ENCODE data around the gene SCNN1A.

Gene SCNN1A

DNA sequence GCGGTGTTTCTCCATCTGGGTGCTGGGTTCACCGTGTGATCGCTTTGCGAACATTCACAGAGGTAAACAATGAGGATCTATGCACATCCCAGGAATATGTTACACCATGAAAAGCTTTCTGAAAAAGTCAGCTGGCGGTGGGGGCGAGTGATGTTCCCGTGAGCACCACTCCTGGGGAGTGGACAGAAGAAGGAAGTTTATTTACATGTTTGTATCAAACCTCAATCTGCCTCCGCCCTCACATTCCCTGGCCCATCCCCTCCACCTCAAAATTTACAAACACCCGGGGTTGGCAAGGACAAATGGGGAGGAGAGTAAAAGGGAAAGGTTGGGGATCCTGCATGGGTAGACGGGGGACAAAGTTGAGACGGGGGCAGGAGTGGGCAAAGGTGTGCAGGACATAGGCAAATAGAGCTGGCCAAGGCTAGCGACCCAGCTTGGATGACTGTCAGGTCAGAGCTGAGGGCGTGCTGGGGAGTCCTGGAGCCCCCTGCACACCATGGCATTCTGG is 40.4 kb downstream of the SCNN1A start:
- DNase-seq (ENCODE audit: low read depth, low spot score): no peak

DNA sequence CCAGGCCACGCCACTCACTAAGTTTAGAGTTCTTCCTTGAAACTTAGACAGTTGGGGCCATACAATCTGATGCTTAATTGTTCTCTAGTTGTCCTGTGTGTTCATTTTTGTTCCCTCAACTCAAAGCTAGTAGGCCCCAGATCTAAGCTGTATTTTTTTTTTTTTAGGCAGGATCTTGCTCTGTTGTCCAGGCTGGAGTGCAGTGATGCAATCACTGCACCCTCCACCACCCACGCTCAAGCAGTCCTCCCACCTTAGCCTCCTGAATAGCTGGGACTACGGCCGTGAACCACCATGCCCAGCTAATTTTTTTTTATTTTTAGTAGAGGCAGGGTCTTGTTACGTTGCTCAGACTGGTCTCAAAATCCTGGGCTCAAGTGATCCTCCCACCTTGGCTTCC is 41.0 kb downstream of the SCNN1A start:
- DNase-seq (ENCODE audit: low read depth, low spot score): no peak

DNA sequence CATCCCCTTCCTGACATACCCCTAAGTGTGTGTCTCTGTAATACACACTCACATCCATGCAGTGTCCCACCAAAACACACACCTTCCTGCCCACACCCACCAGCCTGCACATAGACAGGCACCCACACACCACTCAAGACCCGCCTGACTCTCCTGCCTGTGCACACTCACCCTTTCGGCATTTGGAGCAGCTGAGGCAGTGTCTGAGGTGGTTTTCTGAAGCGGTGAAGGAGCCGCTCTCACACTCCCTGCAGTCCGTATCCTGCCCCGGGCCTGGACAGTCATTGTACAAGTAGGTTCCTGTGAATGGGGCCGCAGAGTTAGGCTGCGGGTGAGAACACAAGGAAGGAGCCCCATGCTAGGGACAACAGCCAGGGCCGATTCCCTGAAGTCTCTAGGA is 41.8 kb downstream of the SCNN1A start:
- DNase-seq (ENCODE audit: low read depth, low spot score): no peak

DNA sequence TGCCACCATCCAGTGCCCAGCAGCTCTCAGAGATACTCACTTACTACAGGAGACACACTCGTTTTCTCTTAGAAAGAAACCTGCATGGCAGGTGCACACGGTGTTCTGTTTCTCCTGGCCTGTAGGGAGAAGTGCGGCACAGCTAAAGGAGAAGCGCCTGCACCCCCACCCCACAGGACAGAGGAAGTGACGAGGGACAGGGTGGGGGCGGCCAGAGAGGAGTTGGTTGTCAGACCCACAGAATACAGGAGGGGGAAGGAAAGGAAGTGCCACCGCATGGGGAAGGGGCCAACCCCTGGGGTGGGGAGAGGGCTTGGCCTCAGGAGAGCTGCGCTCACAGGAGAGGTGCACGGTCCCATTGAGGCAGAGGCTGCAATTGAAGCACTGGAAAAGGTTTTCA is 42.3 kb downstream of the SCNN1A start:
- DNase-seq (ENCODE audit: low read depth, low spot score): no peak

DNA sequence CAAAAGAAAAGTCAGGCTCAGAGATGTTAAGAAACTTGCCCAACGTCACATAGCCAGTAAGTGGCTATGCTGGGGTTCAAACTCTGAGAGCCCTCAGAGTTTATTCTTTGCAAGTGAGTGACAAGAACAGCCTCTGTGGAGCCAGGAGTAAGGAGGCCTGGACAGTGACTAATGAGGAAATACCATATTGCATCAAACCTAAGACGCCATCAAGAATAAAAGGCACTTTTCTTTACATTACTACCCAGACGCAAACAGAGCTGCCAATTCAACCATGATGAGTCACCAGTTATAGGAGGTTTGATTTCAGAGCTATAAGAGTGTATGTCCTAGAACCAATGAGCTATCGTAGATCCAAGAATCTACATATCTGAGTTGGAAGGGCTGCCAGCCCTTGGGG is 42.9 kb downstream of the SCNN1A start:
- DNase-seq (ENCODE audit: low read depth, low spot score): no peak

DNA sequence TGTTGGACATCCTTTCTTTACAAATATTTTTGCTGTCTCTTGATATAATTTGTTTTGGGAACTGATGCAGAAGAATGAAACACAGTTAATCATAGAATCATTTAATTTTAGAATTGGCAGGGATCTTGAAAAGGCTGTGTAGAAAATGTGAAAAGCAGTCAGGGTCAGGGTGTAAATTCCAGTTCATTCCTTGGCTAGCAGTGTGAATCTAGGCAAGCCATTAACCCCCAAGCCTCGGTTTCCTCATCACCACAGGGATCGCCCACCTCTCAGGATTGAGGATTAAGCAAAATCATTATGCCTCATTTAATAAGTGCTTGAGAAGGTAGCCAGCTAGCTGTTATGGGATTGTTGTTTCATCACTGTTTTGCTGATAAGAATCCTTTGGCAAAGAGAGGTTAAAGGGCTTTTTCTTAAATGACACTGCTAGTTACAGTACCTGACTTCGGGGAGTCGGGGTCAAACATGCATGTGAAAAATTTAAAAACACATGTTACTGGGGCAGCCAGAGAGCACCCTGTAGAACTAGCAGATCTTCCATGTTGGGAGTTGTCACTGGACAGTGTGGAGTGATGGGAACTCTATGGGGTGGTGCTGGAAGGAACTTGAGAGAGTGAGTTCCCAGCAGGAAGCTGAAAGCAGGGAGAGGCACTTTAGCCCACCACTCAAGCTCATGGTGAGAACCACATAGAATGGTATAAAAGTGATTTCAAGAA is 44.2 kb downstream of the SCNN1A start:
- DNase-seq (ENCODE audit: low read depth, low spot score): no peak

DNA sequence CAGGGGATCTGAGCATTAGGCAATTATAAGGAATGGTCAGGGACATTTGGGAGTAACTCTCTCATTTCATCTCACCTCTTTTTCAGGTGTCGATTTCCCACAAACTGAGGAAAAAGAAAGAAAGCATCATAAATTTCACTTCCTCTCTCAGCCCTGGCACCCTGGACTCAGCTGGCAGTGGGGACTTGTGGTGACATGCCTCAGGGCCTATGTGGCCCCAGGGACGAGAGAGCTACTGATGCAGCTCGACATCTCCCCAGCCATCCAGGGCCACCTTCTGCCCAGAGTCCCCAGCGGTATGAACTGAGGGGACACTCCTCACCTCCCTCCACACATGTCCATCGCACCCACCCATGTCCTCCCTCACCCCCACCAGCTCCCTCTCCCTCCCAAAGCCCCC is 45.2 kb downstream of the SCNN1A start:
- DNase-seq (ENCODE audit: low read depth, low spot score): no peak

DNA sequence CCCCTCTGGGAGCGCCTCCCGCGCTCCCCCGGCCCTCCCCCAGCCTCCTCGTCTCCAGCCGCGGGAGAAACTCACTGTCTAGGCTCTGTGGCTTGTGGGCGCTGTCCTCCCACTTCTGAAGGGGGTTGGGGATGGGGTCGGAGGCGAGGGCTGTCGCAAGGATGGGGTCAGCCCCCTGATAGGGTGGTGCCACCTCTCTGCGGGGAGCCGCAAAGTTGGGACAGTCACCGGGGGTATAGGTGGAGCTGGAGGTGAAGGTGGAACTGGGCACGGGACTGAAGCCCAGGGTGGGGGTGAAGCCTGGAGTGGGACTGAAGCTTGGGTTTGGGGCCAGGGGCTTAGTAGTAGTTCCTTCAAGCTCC is 45.7 kb downstream of the SCNN1A start:
- no peak for DNase-seq (ENCODE audit: low read depth, low spot score)

DNA sequence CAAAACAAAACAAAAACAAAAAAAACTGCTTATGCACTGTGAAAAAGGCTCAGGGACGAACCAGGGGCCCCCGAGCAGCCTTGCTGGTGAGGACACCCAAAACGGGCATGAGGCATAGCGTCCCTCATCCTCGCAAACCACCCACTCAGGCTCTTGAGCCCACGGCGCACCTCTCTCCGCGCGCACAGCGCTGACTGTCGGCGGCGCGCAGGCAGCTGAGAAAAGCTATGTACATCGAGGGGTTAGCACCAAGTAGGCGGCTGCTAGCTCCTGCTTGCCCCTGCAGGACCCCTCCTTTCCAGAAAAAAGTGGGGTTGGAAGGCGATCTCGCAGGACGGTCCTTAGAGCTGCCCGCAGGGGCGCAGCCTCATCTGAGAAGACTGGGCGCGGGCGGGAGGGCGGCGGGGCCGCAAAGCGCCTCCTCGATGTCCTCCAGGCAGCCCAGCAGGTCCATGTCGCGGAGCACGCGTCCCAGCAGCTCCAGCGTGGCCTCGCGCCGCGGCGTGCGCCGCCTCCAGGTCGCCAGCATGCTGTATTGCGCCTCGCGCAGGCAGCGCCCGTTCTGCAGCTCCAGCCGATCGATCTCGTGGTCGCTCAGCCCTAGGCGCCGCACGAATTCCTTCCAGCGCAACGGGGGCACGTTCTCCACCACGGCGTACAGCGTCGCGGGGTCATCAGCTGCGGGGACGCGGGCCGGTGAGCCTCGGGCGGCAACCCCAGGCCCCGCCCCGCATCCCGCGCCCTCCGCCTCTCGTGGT is 46.2 kb downstream of the SCNN1A start:
- DNase-seq (ENCODE audit: low read depth, low spot score): no peak

DNA sequence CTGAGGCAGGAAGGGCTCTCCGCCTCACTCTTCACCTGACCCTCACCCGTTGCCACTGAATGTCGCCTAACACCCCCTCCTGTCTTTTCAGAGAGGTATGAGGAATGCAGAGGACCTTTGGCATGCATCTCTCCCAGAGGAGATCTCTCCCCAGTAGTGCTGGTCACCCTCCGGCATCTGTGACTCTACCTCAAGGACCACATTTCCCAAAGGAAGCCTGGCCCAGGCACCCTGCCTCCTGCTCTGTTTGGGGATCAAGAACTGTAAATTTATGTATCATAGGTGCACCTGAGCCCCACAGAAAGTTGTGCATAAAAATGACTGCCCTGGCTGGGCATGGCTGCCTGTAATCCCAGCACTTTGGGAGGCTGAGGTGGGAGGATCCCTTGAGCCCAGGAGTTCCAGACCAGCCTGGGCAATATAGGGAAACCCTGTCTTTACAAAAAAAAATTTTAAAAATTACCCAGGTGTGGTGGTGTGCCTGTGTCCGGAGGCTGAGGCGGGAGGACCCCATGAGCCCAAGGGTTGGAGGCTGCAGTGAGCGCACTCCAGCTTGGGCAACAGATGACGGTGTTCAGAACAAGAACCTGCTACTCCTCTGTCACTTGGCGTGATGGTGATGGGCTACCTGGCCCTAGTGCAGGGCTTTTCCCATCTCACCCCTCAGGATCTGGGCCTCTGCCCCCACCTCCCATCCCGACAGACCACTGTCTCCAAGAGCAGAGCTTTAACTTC is 47.2 kb downstream of the SCNN1A start:
- no peak for DNase-seq (ENCODE audit: low read depth, low spot score)

DNA sequence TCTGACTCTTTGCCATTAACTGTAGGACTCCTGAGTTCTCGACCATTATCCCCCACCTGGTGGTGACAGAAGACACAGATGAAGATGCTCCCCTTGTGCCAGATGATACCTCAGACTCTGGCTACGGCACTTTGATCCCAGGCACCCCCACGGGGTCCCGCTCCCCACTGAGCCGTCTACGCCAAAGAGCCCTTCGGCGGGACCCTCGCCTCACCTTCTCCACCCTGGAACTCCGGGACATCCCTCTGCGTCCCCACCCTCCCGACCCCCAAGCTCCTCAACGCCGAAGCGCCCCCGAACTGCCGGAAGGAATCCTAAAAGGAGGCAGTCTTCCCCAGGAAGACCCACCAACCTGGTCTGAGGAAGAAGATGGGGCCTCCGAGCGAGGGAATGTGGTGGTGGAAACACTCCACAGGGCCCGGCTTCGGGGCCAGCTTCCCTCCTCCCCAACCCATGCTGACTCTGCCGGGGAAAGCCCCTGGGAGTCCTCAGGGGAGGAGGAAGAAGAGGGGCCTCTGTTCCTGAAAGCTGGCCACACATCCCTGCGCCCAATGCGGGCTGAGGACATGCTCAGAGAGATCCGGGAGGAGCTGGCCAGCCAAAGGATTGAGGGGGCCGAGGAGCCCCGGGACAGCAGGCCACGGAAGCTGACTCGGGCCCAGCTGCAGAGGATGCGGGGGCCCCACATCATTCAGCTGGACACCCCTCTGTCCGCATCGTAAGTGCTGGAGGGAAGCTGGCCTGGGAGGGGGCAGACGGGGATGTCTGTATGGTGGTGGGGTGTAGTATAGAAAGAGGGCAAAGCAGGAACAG is 47.9 kb downstream of the SCNN1A start:
- no peak for DNase-seq (ENCODE audit: low read depth, low spot score)

DNA sequence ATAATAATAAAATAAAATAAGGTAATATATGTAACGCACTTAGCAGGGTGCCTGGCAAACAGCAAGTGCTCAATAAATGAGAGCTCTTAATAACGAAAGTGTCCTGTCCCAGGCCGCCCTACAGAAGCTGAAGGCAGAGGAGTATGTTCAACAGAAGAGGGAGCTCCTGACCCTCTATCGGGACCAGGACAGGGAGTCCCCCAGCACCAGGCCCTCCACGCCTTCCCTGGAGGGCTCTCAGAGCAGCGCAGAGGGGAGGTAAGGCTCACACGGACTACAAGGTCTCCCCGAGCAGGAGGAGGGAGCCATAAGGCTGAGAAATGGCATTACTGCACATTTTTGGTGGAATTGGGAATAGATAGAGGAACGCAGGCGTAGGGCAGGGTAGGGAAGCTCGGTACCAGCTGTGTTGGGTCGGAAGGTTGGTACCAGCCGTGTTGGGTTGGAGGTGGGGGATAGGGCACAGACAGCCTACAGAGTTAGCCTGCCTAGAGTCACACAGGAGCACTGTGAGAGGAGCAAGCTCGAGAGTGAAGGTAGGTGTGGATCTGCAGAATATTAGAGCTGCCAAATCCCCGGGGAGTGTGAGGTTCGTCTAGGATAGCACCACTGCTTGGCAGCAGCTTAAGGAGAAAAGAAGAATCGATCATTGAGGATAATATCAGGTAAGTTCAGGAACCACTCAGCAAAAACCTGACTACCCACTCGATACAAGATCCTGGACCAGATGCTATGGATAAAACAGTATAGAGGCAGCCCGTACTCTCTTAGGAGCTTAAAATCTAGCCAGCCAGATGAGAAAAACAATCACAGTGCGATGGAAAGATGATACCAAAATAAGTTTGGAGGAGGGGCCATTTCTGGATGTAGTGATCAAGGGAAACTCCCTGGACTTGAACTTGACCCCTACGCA is 48.8 kb downstream of the SCNN1A start:
- no peak for DNase-seq (ENCODE audit: low read depth, low spot score)

DNA sequence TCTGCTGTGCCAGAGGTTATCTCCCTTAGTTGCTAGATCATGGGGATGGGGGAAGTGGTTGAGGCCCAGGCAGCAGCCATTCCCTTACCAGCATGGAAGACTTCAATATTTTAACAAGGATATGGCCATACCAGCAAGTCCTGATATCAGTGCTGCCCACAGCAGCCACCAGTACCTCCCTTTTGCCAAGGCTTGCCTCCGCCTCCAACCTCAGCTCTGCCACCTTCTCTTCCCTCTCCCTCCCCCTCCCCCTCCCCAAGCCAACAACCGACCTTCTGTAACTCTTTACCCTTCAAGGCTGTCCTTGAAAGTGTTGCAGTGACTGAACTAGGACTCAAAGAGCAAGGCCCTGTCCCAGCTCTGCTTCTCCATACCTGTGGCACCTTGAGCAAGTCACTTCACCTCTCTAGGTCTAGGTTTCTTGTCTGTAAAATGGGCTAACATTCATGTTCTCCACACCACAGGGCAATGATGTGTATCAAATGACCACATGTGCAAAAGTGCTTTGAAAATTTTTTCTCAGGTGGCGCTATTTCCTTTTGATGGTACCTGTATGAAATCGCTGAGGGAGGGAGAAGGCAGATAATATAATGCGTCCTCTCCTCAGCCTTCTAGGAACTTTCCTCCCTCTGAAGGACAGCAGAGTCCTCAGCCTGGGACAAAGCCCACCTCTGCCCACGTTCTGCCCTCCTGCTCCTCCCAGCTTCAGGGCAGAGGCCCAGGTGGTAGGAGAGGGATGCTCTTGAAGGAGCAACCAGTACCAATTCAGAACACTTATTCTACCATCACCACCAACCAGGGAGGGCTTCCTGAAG is 50.2 kb downstream of the SCNN1A start:
- DNase-seq (ENCODE audit: low read depth, low spot score): no peak

DNA sequence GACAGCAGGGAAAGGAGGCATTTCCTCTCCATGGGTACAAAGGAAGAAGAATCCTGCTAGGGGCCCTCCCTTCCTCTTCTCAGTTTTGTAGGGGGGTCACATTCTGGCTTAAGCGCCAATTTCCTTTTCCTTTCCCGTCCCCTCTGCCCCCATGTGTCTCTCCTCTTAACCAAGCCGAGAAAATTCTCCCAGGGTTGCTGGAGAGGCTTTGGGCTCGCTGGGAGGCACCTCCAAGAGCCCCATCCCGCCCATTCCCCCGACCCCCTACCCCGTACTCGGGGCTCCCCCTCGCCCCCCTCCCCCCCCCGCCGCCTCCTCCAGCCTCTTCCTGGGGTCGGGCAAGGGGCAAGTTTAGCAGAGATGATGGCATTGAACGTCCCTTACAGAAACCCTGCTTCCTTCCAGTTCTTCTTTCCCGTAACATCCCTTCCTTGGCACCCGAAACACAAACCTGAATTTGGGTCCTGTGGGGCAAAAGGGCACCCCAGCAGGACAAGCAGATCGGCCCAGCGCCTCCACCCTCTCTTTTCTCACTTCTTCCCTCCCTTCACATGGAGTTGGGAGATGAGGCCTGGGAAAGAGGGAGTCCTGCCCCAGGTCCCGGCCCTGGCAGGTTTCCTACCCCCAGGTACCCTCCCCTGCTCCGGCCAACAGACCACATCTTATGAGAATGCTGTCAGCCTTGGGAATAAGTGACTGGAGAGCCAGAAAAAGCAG is 51.2 kb downstream of the SCNN1A start:
- DNase-seq (ENCODE audit: low read depth, low spot score): no peak

DNA sequence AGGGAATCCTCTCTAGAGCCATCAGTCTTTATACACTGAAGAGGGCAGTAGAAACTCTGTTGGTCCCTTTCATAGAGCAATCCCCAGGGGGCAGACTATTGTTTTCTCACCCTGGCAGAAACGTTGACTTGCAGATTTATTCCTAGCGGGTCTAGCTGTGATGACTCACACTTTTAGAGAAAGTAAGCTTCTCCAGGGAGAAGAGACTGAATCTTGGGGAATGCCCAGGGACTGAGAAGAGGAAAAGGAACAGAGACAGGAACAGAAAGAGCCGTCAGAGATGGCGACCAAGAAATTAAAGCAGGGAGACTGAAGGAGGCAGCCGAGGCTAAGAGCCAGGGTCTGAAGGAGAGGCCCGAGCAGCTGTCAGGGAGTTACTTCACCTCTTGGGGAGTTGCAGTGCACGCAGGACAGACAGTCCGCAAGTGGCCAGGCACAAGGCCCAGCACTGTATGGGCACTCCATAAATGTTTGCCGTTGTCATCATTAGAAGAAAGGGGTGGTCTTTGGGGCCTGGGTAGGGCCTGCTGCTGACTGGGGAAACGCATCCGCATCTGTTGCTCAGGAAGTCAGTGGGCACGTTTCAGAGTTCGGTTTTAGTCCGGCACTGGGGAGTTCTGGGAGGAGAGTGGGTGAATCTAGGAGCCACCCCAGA is 51.9 kb downstream of the SCNN1A start:
- no peak for DNase-seq (ENCODE audit: low read depth, low spot score)

DNA sequence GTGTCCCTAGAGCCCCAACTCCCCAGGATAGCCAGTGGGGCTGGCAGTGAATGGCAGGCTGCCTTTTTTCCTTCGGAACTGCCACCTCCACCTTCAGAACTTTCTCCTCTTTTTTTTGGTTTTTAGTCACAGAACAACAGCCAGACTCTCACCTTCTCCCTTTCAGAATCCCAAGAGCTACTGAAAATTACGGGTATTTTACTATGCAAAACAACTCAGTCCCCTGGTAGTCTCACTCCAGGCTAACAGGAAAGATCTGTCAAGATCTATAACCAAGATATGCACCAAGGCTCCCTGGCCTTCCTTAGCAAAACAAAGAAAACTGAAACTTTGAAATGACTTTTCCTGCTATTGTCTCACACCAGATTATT is 52.4 kb downstream of the SCNN1A start:
- no peak for DNase-seq (ENCODE audit: low read depth, low spot score)

DNA sequence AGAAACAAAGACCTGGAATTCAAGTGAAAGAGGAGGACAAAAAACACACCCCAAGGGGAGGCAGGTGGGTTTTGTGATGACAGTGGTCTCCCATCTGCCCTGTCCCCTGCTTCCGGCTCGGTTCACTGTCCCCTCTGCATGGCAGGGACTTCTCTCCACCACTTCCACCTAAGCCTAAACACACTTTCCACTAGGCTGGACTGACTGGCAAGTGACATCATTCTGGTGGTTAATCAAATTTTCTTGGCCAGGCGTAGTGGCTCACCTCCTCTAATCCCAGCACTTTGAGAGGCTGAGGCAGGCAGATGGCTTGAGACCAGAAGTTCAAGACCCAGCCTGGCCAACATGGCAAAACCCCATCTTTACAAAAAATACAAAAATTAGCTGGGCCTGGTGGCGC is 53.0 kb downstream of the SCNN1A start:
- no peak for DNase-seq (ENCODE audit: low read depth, low spot score)

DNA sequence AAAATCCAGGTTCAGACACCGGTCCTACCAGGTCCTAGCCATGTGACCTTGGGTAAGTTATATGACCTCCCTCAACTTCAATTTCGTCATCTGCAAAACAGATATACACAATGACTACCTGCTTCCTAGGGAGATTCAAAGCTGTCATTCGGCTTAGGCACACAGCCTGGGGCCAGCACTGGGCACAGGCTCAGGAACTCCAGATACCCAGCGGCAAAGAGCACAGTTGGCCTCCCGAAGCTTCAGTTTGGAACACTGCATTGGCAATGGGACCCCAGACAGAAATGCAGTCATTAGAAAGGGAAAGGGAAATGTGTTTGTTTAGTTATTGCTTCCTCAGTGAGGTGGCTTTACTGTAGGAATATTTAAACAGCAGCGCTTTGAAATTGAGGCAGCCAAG is 53.5 kb downstream of the SCNN1A start:
- DNase-seq (ENCODE audit: low read depth, low spot score): no peak

DNA sequence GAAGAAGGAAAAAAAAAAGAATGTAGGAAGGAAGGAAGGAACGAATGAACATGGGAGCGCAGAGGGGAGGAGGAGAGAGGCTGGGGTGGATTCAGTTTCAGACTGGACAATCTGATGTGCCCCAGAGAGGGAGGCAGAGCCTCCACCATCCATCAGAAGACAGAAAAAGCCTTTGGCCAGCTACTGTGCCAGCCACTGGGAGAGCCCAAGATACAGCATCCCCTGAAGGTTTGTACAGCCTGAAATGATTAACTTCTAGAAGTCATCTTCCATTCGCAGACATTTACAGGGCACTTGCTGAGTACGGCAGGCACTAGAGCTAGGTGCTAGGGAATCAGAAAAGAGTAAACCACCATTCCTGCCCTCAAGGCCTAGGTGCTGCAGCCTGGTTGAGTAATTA is 55.9 kb downstream of the SCNN1A start:
- DNase-seq (ENCODE audit: low read depth, low spot score): no peak

Data from activated naive CD8-positive, alpha-beta T cell treated with anti-CD3 and anti-CD28 coated beads, Interleukin-2, amount 50 U/mL, for 16 hours (primary cell).